WTC11 (cell line): ENCODE data around the gene WTAP. TPM values are rescaled to one million over a fixed set of nuclear protein-coding genes. Genes with fewer than 3 reads are reported as not detected.
A peak's percentile ranks its signal among the peaks of the same experiment; 100 is the strongest.
"Not testable (repeated sequence)": the region's sequence is repeated elsewhere in the genome, so short reads cannot be mapped to it uniquely, and the experiment has no call there.

Source experiments
- ATAC-seq: fragments of 200-7000 bp; cut with Tn5 transposase; 2 replicates; pipeline ENCODE4 v1.10.0; 2021; ENCODE audit warnings: mild to moderate bottlenecking, moderate library complexity
- CTCF ChIA-PET: fragments of 300-600 bp; sonication (Branson Sonifier 250); formaldehyde crosslinking; loops from one replicate; lab custom pipeline; 2021; ENCODE audit warnings: antibody characterized with exemption; lab: Charles Lee
- POLR2A ChIA-PET: fragments of 350-600 bp; sonication (Branson Sonifier 250); formaldehyde crosslinking; loops from one replicate; lab custom pipeline; 2021; ENCODE audit warnings: antibody characterized with exemption; lab: Charles Lee
- DNase-seq: peaks from one replicate; pipeline ENCODE4 v3.0.0; 2021; ENCODE audit warnings: low spot score
- H3K27ac Mint-ChIP-seq: 2 replicates; pipeline ENCODE4 v1.8.0; 2021; ENCODE audit warnings: mixed read lengths
- H3K27me3 Mint-ChIP-seq: 2 replicates; pipeline ENCODE4 v1.8.0; 2021; ENCODE audit warnings: low read depth, mild to moderate bottlenecking, moderate library complexity, mixed read lengths
- H3K36me3 Mint-ChIP-seq: 2 replicates; pipeline ENCODE4 v1.8.0; 2021; ENCODE audit warnings: mixed read lengths
- H3K4me1 Mint-ChIP-seq: 2 replicates; pipeline ENCODE4 v1.8.0; 2022; ENCODE audit warnings: mixed read lengths
- H3K4me3 Mint-ChIP-seq: 2 replicates; pipeline ENCODE4 v1.8.0; 2021; ENCODE audit warnings: mild to moderate bottlenecking, moderate library complexity, mixed read lengths
- H3K9me3 Mint-ChIP-seq: 2 replicates; pipeline ENCODE4 v1.8.0; 2021; ENCODE audit warnings: mixed read lengths
- E2F1 ChIP-seq: sonication (generic); formaldehyde crosslinking; IDR thresholded peaks from 2 replicates; pipeline ENCODE4 v1.8.0; 2022; ENCODE audit warnings: mild to moderate bottlenecking, missing genetic modification reagents
- E2F5 ChIP-seq: sonication (generic); formaldehyde crosslinking; IDR thresholded peaks from 2 replicates; pipeline ENCODE4 v1.8.1; 2022; ENCODE audit warnings: mild to moderate bottlenecking, moderate library complexity, missing genetic modification reagents
- FOXK1 ChIP-seq: sonication (generic); formaldehyde crosslinking; IDR thresholded peaks from 2 replicates; pipeline ENCODE4 v1.8.0; 2022; ENCODE audit warnings: mild to moderate bottlenecking, moderate library complexity, missing genetic modification reagents
- HMGXB4 ChIP-seq: sonication (generic); formaldehyde crosslinking; IDR thresholded peaks from 2 replicates; pipeline ENCODE4 v1.8.1; 2023; ENCODE audit warnings: mild to moderate bottlenecking, moderate library complexity, missing genetic modification reagents
- IRF2 ChIP-seq: sonication (generic); formaldehyde crosslinking; IDR thresholded peaks from 2 replicates; pipeline ENCODE4 v1.8.0; 2022; ENCODE audit warnings: low read depth, missing genetic modification reagents, borderline replicate concordance
- JAZF1 ChIP-seq: fragments of 250-450 bp; sonication (Bioruptor Pico); IDR thresholded peaks from 2 replicates; pipeline ENCODE4 v1.9.0; 2021; ENCODE audit warnings: moderate library complexity, mild to moderate bottlenecking, inconsistent platforms
- MLX ChIP-seq: sonication (generic); formaldehyde crosslinking; IDR thresholded peaks from 2 replicates; pipeline ENCODE4 v1.8.1; 2023; ENCODE audit warnings: mild to moderate bottlenecking, missing genetic modification reagents, moderate library complexity
- NFATC4 ChIP-seq: fragments of 250-450 bp; sonication (Bioruptor Pico); IDR thresholded peaks from 2 replicates; pipeline ENCODE4 v1.9.0; 2021; ENCODE audit warnings: mild to moderate bottlenecking
- NFYB ChIP-seq: sonication (generic); formaldehyde crosslinking; conservative IDR thresholded peaks from 2 replicates; pipeline ENCODE4 v1.8.0; 2022; ENCODE audit warnings: low read depth, missing genetic modification reagents
- SMAD4 ChIP-seq: sonication (generic); formaldehyde crosslinking; IDR thresholded peaks from 2 replicates; pipeline ENCODE4 v1.8.0; 2022; ENCODE audit warnings: mild to moderate bottlenecking, missing genetic modification reagents
- TCF7 ChIP-seq: sonication (generic); formaldehyde crosslinking; IDR thresholded peaks from 2 replicates; pipeline ENCODE4 v1.8.0; 2022; ENCODE audit warnings: mild to moderate bottlenecking, low read depth, missing genetic modification reagents, moderate library complexity
- TEAD1 ChIP-seq: sonication (generic); formaldehyde crosslinking; IDR thresholded peaks from 2 replicates; pipeline ENCODE4 v1.8.0; 2022; ENCODE audit warnings: mild to moderate bottlenecking, missing genetic modification reagents
- USF1 ChIP-seq: sonication (generic); formaldehyde crosslinking; IDR thresholded peaks from 2 replicates; pipeline ENCODE4 v1.8.0; 2022; ENCODE audit warnings: mild to moderate bottlenecking, missing genetic modification reagents
- ZBTB43 ChIP-seq: sonication (generic); formaldehyde crosslinking; IDR thresholded peaks from 2 replicates; pipeline ENCODE4 v1.8.1; 2023; ENCODE audit warnings: mild to moderate bottlenecking, missing genetic modification reagents
- ZMAT4 ChIP-seq: fragments of 250-450 bp; sonication (Bioruptor Pico); IDR thresholded peaks from 2 replicates; pipeline ENCODE4 v1.9.0; 2021; ENCODE audit warnings: mild to moderate bottlenecking
- ZNF121 ChIP-seq: sonication (generic); formaldehyde crosslinking; IDR thresholded peaks from 2 replicates; pipeline ENCODE4 v1.8.0; 2023; ENCODE audit warnings: missing genetic modification reagents
- ZNF396 ChIP-seq: fragments of 250-450 bp; sonication (Bioruptor Pico); IDR thresholded peaks from 2 replicates; pipeline ENCODE4 v1.8.0; 2021; ENCODE audit warnings: mild to moderate bottlenecking, moderate library complexity, borderline replicate concordance
- ZNF425 ChIP-seq: fragments of 250-450 bp; sonication (Bioruptor Pico); conservative IDR thresholded peaks from 2 replicates; pipeline ENCODE4 v1.9.0; 2021; ENCODE audit warnings: mild to moderate bottlenecking
- ZNF512 ChIP-seq: sonication (generic); formaldehyde crosslinking; IDR thresholded peaks from 2 replicates; pipeline ENCODE4 v1.8.1; 2022; ENCODE audit warnings: missing genetic modification reagents, borderline replicate concordance
- ZNF671 ChIP-seq: fragments of 250-450 bp; sonication (Bioruptor Pico); IDR thresholded peaks from 2 replicates; pipeline ENCODE4 v1.8.0; 2021; ENCODE audit warnings: mild to moderate bottlenecking
- total RNA-seq: library from RNA; stranded (reverse); gene quantifications from 3 replicates; pipeline ENCODE4 v1.2.3, GENCODE V29; 2021

The WTAP gene
- total RNA-seq, 1 experiment from 2014 or later, result 88.8 TPM

GRCh38 chr6:159725208-159725607, 2.1 kb upstream of the WTAP start:
- H3K36me3 Mint-ChIP-seq, result peaks cover 11% of the 10 kb centered on the region
- TF ChIP-seq ZNF121, result 0 out of 2 replicates have a peak, but pooled peaks have one; percentile 21
- not testable (repeated sequence) for DNase-seq, H3K27me3 Mint-ChIP-seq, H3K27ac Mint-ChIP-seq, ATAC-seq, H3K9me3 Mint-ChIP-seq
- H3K4me1 Mint-ChIP-seq, result peaks cover 23% of the 10 kb centered on the region
- H3K4me3 Mint-ChIP-seq, result peak overlapping the region; percentile 47
- CTCF ChIA-PET, result interaction anchor here (0.6 kb wide), 1 partner anchor 94 kb away, joined by 7 read pairs; no protein-coding TSS in a partner anchor
- POLR2A ChIA-PET, result interaction anchor here (2.5 kb wide), 1 partner anchor 65 kb away, joined by 32 read pairs; the partner anchor contains the start of genes MRPL18 and TCP1

GRCh38 chr6:159726255-159726917, 920 bp upstream of the WTAP start:
- peaks cover 27% of the 10 kb centered on the region for H3K4me1 Mint-ChIP-seq
- no peaks in the 10 kb centered on the region for H3K27me3 Mint-ChIP-seq
- ChIA-PET CTCF (interaction anchor here (0.7 to 1.4 kb wide), 4 partner anchors 33 to 137 kb away, joined by 3 to 4 read pairs (median 4); no protein-coding TSS in a partner anchor), POLR2A (interaction anchor here (1.0 to 2.5 kb wide), 5 partner anchors 30 to 64 kb away, joined by 4 to 32 read pairs (median 10); partner anchors contain the start of genes ACAT2, MRPL18, SOD2 and TCP1)
- peak overlapping the region; percentile 93 for H3K4me3 Mint-ChIP-seq
- no peak for DNase-seq
- H3K27ac Mint-ChIP-seq, result peak overlapping the region; percentile 98
- H3K36me3 Mint-ChIP-seq, result peaks cover 15% of the 10 kb centered on the region
- ATAC-seq, result peak; percentile 29
- no peaks in the 10 kb centered on the region; the same call in 1 of the 2 replicates for H3K9me3 Mint-ChIP-seq
- TF ChIP-seq ZBTB43 (CRISPR knock-in tag) (peak; percentile 53; the same call in 1 of the 2 replicates), NFATC4 (CRISPR knock-in tag) (no peak), SMAD4 (CRISPR knock-in tag) (0 out of 2 replicates have a peak, but pooled peaks have one; percentile 65), ZNF671 (CRISPR knock-in tag) (no peak), ZNF121 (no peak), ZNF396 (CRISPR knock-in tag) (no peak), HMGXB4 (CRISPR knock-in tag) (no peak), ZMAT4 (CRISPR knock-in tag) (no peak), IRF2 (CRISPR knock-in tag) (no peak), FOXK1 (CRISPR knock-in tag) (no peak), MLX (no peak), E2F5 (no peak), JAZF1 (CRISPR knock-in tag) (no peak), USF1 (no peak), ZNF512 (CRISPR knock-in tag) (peak; percentile 14; the same call in 1 of the 2 replicates), E2F1 (CRISPR knock-in tag) (0 out of 2 replicates have a peak, but pooled peaks have one; percentile 9), NFYB (no peak), ZNF425 (CRISPR knock-in tag) (0 out of 2 replicates have a peak, but pooled peaks have one; percentile 5), TCF7 (no peak), TEAD1 (CRISPR knock-in tag) (no peak)
